Measurements from ENCODE around the gene EML3.
A peak's percentile ranks its signal among the peaks of the same experiment; 100 is the strongest.
"Not testable (repeated sequence)": the region's sequence is repeated elsewhere in the genome, so short reads cannot be mapped to it uniquely, and the experiment has no call there.

Gene EML3

GRCh38 chr11:62644220-62644619 is 31.6 kb upstream of the EML3 start:
- H3K4me3 ChIP-seq (ENCODE audit: low read length): no peak overlapping the region
- TF ChIP-seq CTCF (conservative IDR thresholded peaks at IDR 0.05; ENCODE audit: low read depth, low read length): no peak
- no peak for DNase-seq (ENCODE audit: low read depth)

- no peak for DNase-seq (ENCODE audit: low read depth)
- H3K4me3 ChIP-seq (ENCODE audit: low read length): no peak overlapping the region
- no peak for TF ChIP-seq CTCF (conservative IDR thresholded peaks at IDR 0.05; ENCODE audit: low read depth, low read length)
Measured at GRCh38 chr11:62632492-62632891, 19.9 kb upstream of the EML3 start.

GRCh38 chr11:62627713-62628112 is 15.1 kb upstream of the EML3 start:
- no peak for DNase-seq (ENCODE audit: low read depth)
- no peak for TF ChIP-seq CTCF (conservative IDR thresholded peaks at IDR 0.05; ENCODE audit: low read depth, low read length)
- no peak overlapping the region for H3K4me3 ChIP-seq (ENCODE audit: low read length)

GRCh38 chr11:62622476-62623089 is 10.0 kb upstream of the EML3 start:
- DNase-seq (ENCODE audit: low read depth): no peak
- peak overlapping the region; percentile 31 for H3K4me3 ChIP-seq (ENCODE audit: low read length)
- no peak for TF ChIP-seq CTCF (conservative IDR thresholded peaks at IDR 0.05; ENCODE audit: low read depth, low read length)

GRCh38 chr11:62621567-62622470 is 9.2 kb upstream of the EML3 start, which contains the start of gene B3GAT3:
TSS of gene B3GAT3 (minus strand) at chr11:62621986. CDS start at chr11:62621947, 39 bp downstream.
- peak within 1 kb of the TSS; percentile 78 for H3K4me3 ChIP-seq (ENCODE audit: low read length)
- DNase-seq (ENCODE audit: low read depth): peak; percentile 96
- peak; percentile 4 for TF ChIP-seq CTCF (conservative IDR thresholded peaks at IDR 0.05; ENCODE audit: low read depth, low read length)

GRCh38 chr11:62621027-62621566 is 8.5 kb upstream of the EML3 start:
- H3K4me3 ChIP-seq (ENCODE audit: low read length): peak overlapping the region; percentile 78
- no peak for DNase-seq (ENCODE audit: low read depth)
- no peak for TF ChIP-seq CTCF (conservative IDR thresholded peaks at IDR 0.05; ENCODE audit: low read depth, low read length)

- not testable (repeated sequence) for H3K4me3 ChIP-seq (ENCODE audit: low read length); DNase-seq (ENCODE audit: low read depth)
Measured at GRCh38 chr11:62616957-62617356, 4.4 kb upstream of the EML3 start.
